ENCODE results near the gene YBX3.

YBX3 gene

DNA sequence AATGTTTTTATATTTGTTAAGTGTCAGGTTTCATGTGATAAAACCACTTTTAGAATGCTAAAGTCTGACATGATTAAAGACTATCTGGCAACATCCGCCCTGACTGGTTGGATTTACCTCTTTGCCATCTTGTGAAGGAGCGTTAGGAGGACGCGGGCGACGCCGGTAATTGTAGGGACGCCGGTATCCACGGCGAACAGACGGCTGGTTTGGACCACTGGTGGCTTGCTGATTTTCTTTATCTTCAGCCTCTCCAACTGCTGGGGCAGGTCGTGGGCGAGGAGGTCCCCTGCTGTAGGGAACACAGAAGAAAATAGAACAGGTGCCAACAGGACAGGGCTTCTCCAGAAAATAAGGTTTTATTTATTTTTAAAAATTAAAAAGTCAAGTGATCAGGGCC, 21.3 kb downstream of the YBX3 start:
- H3K4me3 ChIP-seq (ENCODE audit: control insufficient read depth, low read depth, low read length), result no peak overlapping the region
- DNase-seq (ENCODE audit: low read depth), result no peak
- TF ChIP-seq, protein P1, sequence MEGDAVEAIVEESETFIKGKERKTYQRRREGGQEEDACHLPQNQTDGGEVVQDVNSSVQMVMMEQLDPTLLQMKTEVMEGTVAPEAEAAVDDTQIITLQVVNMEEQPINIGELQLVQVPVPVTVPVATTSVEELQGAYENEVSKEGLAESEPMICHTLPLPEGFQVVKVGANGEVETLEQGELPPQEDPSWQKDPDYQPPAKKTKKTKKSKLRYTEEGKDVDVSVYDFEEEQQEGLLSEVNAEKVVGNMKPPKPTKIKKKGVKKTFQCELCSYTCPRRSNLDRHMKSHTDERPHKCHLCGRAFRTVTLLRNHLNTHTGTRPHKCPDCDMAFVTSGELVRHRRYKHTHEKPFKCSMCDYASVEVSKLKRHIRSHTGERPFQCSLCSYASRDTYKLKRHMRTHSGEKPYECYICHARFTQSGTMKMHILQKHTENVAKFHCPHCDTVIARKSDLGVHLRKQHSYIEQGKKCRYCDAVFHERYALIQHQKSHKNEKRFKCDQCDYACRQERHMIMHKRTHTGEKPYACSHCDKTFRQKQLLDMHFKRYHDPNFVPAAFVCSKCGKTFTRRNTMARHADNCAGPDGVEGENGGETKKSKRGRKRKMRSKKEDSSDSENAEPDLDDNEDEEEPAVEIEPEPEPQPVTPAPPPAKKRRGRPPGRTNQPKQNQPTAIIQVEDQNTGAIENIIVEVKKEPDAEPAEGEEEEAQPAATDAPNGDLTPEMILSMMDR (conservative IDR thresholded peaks at IDR 0.05; ENCODE audit: control insufficient read depth, insufficient read depth, low read depth, low read length), result no peak

DNA sequence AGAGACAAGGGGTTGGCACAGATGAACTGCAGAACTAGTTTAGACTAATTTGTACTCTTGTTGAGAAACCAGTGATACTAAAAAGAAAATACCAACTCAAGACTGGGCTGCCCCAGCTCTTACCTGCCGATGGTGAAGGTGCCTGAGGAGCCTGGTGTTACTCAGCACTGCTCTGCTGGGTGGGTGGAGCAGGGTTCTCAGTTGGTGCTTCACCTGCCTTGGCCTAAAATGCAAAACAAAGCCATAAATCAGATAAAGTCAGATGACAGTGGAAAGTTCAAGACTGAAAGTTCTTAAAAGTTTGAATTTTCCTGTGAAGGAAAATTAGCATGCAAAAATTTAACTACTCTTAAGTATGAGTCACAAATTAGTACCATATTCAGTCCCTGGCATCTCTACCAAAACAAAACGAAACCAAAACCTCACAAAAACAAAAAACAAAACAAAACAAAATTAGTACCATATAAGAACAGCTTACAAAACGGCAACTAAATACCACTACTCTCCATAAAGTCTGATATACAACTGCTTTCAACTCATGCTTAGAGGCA, 21.9 kb downstream of the YBX3 start:
- H3K4me3 ChIP-seq (ENCODE audit: control insufficient read depth, low read depth, low read length), result no peak overlapping the region
- DNase-seq (ENCODE audit: low read depth), result peak; percentile 59
- TF ChIP-seq, protein P1 (conservative IDR thresholded peaks at IDR 0.05; ENCODE audit: control insufficient read depth, insufficient read depth, low read depth, low read length), result no peak

DNA sequence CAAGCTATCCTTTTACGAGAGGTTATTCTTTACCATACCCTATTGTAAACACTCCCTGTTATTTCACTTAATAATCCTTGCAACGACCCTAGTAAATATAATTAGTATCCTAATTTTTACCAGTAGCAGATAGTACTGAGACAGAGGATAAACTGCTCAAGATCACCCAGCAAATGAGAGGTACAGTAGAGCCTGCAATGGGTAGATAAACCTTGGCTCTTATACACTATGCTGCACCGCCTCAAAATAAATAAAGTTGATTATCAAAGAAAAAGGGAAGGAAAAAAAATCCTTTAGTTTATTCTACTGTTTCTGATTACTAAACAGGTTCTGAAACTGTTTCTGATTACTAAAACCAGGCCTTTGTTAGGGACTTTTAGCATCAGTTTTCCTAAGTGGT, 22.5 kb downstream of the YBX3 start:
- TF ChIP-seq, protein P1 (conservative IDR thresholded peaks at IDR 0.05; ENCODE audit: control insufficient read depth, insufficient read depth, low read depth, low read length), result no peak
- no peak for DNase-seq (ENCODE audit: low read depth)
- no peak overlapping the region for H3K4me3 ChIP-seq (ENCODE audit: control insufficient read depth, low read depth, low read length)

DNA sequence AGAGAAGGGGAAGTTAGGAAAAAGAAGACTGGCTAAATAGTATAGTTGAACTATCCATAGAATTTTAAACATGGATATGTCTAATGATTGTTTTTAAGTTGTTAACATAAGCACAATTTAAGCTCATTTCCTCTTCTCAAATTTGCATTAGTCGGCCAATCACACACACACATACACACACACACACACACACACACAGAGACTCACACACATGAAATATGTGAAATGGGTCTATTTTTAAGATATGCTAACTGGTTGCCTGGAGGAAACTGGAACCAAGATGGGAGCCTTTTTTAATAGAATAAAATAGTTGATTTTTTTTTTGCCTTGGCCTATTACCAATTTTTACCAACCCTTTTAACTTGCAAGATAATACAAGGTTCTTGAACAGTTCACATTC, 25.3 kb downstream of the YBX3 start:
- TF ChIP-seq, protein P1 (conservative IDR thresholded peaks at IDR 0.05; ENCODE audit: control insufficient read depth, insufficient read depth, low read depth, low read length), result no peak
- no peak for DNase-seq (ENCODE audit: low read depth)
- no peak overlapping the region for H3K4me3 ChIP-seq (ENCODE audit: control insufficient read depth, low read depth, low read length)

DNA sequence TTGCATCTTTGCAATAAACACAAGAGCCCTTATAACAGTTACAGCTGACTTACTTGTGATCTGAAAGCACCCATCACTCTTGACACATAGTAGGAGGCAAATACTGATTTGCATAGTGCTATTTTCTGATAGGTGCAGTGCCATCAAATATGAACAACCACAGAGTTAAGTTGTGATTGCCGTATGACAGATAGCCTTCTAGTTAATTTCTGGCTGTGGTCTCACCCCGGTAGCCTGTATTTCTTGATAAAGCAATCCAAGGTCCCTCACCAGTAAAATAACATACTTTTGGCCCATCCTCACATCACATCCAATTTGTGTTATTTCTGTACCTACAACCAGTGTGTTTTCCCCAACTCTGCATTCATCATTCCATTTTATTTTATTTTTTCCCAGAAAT, 26.0 kb downstream of the YBX3 start:
- TF ChIP-seq, protein P1 (conservative IDR thresholded peaks at IDR 0.05; ENCODE audit: control insufficient read depth, insufficient read depth, low read depth, low read length), result no peak
- DNase-seq (ENCODE audit: low read depth), result no peak
- H3K4me3 ChIP-seq (ENCODE audit: control insufficient read depth, low read depth, low read length), result no peak overlapping the region

DNA sequence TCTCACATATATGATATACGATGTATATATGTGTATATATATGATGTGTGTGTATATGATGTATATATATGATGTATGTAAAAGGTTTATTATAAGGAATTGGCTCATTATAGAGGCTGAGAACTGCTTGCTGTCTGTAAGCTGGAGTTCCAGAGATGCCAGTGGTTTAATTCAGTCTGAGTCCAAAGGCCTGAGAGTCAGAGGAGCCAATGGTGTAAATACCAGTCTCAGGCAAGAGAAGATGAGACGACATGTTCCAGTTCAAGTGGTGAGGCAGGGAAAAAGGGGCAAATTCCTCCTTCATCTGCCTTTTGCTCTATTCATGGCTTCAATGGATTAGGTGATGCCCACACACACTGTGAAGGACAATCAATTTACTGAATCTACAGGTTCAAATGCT, 32.2 kb downstream of the YBX3 start:
- H3K4me3 ChIP-seq (ENCODE audit: control insufficient read depth, low read depth, low read length), result no peak overlapping the region
- DNase-seq (ENCODE audit: low read depth), result no peak
- TF ChIP-seq, protein P1 (conservative IDR thresholded peaks at IDR 0.05; ENCODE audit: control insufficient read depth, insufficient read depth, low read depth, low read length), result no peak

DNA sequence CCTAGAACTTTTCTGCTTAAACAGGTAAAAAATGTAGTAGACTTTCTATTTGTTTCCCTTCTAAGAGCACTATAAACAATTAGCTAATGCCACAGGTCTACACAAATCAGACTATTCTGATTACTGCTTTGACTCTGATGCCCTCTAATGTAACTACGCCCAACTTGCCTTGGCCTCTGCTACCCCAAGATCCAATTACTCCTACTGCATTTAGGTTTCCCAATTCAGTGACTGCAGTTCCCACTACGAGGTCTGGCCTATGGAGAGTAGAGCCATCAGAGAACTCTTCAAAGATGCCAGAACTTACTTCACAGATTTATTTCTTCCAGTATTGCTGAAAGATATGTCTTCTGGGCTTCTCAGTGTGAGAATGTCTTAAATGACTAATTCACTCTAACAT, 34.0 kb downstream of the YBX3 start:
- TF ChIP-seq, protein P1 (conservative IDR thresholded peaks at IDR 0.05; ENCODE audit: control insufficient read depth, insufficient read depth, low read depth, low read length), result no peak
- DNase-seq (ENCODE audit: low read depth), result no peak
- H3K4me3 ChIP-seq (ENCODE audit: control insufficient read depth, low read depth, low read length), result no peak overlapping the region

Data from fibroblast of mammary gland (primary cell).